Posterior vena cava (tissue), 2 donors: ENCODE results near the gene HOXA5. TPM values are rescaled to one million over a fixed set of nuclear protein-coding genes. Genes with fewer than 3 reads are reported as not detected.

Experiments
- DNase-seq: peaks from one replicate; pipeline ENCODE4 v3.0.0-alpha.2; 2020; ENCODE audit warnings: low spot score
- intact Hi-C, 2 donors: fragments of 100-400 bp; cut with DNase I; formaldehyde crosslinking; loops; one replicate each; pipeline versions ENCODE4 v1.14.1 to v1.14.2; 2022 to 2023
- long read RNA-seq, 2 donors: library from polyadenylated mRNA; unstranded; transcript quantifications; one replicate each; pipeline ENCODE4 v2.0.0, GENCODE V29; 2020 to 2021
- total RNA-seq, 2 donors: library from RNA; stranded (reverse); fragmentation: NEBNext Ultra II Directional; extraction: Animal tissue kit (Norgen Biotek cat#: 25700); gene quantifications; one replicate each; pipeline ENCODE4 v1.2.1, GENCODE V29; 2021
- donor health status: DM: yes; HTN: yes; CAD: no.
- donor health status: DM: yes; HTN: yes; CAD: no.

HOXA5 gene
- total RNA-seq, result 10 to 100 TPM; 11.3 to 17.6 TPM
- long read RNA-seq, donor 1, partial matches to known transcripts, result 1 of 9 reads
- long read RNA-seq, donor 1, other reads (novel, unspliced or antisense), result 3 of 9 reads
- long read RNA-seq, donor 2, transcript HOXA5-201 (2 exons, 1,657 nt), result major isoform, 9 of 9 reads
- long read RNA-seq, donor 2, partial matches to known transcripts, result 0 of 9 reads
- long read RNA-seq, donor 2, other reads (novel, unspliced or antisense), result 0 of 9 reads

DNA sequence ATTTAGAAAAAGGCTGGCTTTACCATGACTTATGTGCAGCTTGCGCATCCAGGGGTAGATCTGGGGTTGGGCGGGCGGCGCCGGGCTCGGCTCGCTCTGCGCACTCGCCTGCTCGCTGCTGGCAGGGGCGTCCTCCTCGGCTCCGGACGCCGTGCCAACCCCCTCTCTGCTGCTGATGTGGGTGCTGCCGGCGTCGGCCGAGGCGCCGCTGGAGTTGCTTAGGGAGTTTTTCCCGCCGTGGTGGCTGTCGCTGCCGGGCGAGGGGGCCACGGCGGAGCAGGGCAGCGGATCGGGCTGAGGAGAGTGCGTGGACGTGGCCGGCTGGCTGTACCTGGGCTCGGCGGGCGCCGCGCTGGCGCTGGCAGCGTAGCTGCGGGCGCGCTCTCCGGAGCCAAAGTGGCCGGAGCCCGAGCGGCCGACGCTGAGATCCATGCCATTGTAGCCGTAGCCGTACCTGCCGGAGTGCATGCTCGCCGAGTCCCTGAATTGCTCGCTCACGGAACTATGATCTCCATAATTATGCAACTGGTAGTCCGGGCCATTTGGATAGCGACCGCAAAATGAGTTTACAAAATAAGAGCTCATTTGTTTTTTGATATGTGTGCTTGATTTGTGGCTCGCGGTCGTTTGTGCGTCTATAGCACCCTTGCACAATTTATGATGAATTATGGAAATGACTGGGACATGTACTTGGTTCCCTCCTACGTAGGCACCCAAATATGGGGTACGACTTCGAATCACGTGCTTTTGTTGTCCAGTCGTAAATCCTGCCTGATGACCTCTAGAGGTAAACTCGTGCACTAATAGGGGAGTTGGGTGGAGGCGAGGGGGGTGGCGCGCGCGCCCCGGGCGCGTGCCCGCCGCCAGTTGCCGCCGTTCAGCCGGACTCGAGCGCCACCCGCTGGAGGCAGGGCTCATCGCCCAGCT, at the start of gene HOXA5:
TSS of gene HOXA5 (minus strand) at position 659 of the 927 bp plus-strand sequence. CDS start at position 585, 74 bp downstream.
- intact Hi-C loops, result no loop called here
- peak; percentile 92 for DNase-seq

GRCh38 chr7:27192546-27193334, 49.3 kb upstream of the HOXA5 start:
- peak; percentile 77 for DNase-seq
- intact Hi-C loops, result loop anchor here in 1 of 2 donors (10.0 kb wide), 1 partner anchor 902 kb away; no protein-coding TSS in a partner anchor

GRCh38 chr7:27191833-27192545, 48.5 kb upstream of the HOXA5 start:
- peak; percentile 78 for DNase-seq
- intact Hi-C loops, result loop anchor here in 1 of 2 donors (10.0 kb wide), 1 partner anchor 903 kb away; no protein-coding TSS in a partner anchor

GRCh38 chr7:27191161-27191731, 47.8 kb upstream of the HOXA5 start:
- intact Hi-C loops, result loop anchor here in 1 of 2 donors (10.0 kb wide), 1 partner anchor 904 kb away; no protein-coding TSS in a partner anchor
- DNase-seq, result peak; percentile 44

DNA sequence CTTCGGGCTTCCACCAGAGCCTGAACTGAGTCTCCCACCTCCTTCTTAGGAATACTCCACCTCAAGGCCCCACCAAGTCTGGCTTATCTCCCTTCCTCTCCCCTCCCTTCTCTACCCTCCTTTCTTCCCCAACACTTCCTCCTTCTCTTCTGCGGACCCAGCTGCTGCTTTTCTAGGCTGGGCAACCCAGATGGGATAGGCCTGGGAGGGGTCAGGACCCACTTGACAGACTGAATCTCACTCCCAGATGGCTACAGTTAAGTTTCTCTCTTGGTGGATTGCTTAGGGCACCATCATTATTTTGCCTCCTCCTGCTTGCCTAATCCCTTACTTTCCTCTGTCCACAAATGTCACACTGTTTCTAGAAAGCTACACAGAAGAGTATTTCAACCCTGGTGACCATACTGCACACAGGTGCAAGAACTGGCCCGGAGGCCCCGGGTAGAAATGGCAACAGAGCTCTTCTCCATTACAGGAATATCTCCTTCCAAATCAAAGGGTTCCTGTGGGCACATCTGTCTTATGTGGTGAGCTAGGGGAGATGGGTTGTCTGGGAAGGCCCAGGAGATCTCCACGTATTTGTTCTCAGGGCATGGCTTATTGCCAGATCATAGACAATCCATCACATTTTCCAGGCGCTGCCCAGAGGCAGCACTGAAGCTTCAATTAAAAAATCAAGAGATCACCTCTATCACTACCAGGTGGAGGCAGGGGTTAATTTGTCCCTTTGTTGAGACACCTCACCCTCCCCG, 46.7 kb upstream of the HOXA5 start:
- intact Hi-C loops, result loop anchor here in 1 of 2 donors (10.0 kb wide), 1 partner anchor 905 kb away; no protein-coding TSS in a partner anchor
- no peak for DNase-seq

GRCh38 chr7:27189295-27189996, 46.0 kb upstream of the HOXA5 start:
- intact Hi-C loops, result no loop called here
- no peak for DNase-seq

DNA sequence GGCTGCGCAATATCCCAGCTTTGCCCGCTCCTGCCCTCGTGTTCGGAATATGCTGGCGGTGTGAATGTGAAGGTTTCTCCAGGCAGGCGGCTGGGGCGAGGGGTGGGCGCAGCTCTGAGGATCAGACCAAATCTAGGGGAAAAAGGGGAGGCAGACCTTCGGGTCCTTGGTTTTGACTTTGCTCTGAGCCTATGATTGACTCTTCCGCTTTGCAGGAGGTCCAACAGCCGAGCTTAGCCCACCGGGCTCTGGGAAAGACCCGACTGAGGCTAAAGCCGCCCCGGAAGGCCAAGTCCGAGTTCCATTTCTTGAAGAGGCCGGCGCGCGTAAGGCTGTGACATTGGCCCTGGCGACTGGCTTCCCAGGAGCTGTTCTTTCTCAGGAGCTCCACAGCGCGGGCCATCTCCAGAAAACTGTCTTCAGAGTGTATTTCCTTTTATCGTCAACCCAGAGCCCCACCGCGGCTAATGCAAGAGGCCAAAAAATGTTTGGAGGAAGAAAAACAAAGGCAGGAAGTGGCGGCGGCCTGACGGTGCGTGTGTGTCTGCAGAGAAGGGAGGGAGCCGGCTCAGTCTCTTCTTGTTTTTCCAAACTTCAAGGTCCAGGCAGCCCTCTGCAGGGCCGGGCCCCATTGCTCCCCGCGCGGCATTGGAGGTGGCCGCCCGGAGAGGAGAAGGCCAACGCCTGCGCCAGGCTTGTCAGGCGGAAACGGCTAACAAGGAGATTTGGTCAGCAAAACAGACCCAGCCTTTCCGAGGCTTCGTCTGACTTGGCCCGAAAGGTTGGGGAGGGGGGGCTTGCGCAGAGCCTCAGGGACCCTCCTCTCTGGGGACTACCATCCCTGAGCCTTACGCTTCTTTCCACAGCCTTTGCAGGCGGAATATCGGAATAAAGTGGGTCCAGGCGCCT, 45.2 kb upstream of the HOXA5 start:
- intact Hi-C loops, result no loop called here
- peak; percentile 85 for DNase-seq

DNA sequence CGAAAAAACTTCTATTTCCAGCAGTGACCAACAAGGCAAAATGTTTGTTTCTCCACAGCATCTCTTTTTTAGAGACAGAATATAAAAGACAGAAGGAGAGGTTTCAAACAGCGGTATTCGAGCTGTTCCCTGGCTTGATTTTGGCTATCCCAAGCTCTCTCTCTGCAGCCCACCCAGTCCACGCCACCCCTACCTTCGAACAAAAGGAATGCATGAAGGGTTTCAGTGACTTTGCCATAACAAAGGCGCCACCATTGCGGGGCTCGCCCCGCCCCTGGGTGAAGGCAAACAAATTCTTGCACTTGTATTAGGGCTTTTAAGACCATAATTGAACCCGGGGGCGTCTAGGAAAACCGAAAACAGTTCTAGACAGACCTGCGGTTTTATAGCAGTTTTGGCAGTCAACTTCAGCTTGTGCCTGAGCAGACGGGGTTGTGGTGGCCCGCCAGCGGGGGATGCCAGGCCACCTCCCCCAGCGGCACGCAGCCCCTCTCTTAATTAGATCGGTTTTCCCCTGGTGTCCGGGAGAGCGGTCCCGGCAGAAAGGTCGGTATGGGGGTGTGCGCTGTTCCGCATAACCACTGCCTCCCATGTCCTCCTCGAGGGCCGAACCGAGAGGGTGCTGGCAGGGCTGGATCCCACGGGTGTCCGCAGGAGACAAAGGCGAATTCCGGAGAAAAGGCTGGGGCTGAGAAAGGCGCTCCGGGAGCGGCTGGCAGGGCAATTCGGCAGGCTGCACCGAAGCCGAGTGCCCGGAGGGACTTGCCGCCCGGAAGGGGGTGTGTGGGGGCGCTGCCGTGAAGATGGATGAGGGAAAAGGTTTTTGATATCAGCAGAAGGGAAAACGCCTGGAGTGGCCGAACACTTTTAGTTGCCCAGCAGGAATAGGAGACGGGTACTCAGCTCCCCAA, 44.2 kb upstream of the HOXA5 start:
- peak; percentile 78 for DNase-seq
- intact Hi-C loops, result no loop called here

DNA sequence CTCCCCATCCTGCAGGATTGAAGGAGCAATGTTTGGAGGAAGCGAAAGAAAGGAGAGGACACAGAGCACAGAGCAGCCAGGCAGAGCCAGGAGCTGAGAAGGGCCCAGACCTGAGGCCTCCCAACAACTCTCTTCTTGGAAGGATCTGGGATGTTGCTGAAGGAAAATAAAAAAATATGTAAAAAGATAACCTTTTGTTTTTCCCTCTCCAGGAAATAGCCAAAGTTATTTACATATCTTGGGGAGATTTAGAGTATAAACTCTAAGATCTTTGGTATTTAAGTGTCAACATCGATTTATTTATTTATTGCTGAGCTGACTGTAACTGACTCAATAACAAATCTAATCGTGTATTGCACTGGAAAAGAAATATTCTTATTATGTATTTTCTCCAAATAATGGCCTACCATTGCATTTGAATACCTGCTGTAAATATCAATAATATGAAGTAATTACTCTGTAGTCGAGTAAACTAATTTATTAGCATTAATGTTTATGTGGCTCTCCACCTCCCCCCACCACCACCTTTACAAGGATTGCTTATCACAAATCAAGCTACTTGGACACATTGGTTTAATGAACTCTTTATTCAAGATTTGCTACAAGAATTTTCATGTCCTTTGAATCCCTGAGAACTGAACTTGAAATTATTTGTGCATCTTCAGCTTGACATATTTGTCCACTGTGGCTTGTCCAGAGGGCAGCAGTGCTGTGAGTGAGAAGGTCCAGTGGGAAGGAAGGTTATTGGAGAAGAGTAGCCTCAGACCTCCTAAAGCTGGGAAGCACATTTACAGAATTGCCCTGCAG, 43.4 kb upstream of the HOXA5 start:
- intact Hi-C loops, result no loop called here
- DNase-seq, result no peak

- intact Hi-C loops, result no loop called here
- DNase-seq, result peak; percentile 47
Observed at GRCh38 chr7:27185854-27186667, 42.6 kb upstream of the HOXA5 start.

DNA sequence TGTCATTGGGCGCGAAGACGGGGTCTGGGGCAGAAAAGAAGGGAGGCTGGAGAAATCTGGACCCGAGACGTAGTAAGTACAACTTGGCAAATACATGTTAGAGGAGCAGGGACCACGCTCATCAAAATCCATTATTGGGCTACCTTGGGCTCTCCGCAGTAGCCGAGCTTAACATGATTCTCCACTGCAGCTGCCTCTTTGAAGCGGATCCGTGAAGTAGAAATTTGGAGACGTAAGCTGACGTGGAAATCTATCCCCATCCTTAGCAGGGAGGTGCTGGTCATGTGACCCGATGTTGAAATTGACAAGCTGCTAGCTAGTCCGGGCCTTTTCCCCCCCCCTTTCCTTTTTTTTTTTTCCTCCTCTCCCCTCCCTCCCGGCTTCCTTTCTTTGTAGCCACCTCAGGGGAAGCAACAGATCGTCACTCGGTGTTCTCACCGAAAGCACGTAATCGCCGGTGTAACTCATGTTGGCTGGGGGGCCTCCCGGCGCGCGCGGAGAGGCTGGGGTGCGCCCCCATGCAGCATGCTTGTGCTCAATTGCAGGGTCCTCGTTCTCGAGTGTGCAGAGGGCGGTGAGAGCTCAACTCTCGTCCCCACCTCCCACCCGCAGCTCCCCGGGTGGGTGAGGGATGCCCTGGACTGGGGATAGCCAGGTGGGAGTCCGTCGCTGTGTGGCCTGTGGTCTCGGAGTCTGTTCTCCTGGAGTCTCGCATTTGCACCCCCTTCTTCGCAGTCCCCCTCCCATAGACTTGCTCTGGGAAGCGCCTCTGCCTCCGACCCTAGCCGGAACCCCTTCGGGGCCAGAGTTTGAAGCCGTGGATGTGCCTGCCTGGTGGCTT, 41.8 kb upstream of the HOXA5 start, which contains the start of gene HOXA11:
TSS of gene HOXA11 (minus strand) at position 220 of the 841 bp plus-strand sequence. CDS start at position 132, 88 bp downstream.
- intact Hi-C loops, result no loop called here
- DNase-seq, result peak; percentile 76

DNA sequence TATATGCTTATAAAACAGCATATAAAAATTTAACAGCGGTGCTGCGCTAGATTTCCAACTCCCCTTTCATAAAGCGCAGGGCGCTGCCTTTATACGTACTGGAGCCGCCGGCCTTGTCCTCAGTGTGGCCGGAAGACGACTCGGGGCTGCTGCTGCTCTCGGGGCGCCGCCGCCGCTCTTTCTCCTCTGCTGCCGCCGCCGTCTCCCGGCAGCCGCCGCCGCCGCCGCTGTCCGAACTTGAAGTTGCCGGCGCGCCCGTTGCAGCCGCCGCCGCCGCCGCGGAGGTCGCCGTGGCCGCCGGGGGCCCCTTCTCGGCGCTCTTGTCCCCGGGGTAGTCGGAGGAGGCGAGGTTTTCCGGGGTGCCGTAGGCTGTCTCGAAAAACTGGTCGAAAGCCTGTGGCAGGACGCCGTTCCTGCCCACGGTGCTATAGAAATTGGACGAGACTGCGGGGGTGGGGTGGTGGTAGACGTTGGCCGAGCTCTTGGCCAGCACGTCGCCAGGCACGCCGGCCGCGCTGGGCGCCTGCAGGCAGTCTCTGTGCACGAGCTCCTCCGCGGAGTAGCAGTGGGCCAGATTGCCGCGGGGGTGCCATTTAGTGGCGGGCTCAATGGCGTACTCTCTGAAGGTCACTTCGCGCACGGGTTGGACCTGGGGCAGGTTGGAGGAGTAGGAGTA, 41.0 kb upstream of the HOXA5 start:
- peak; percentile 83 for DNase-seq
- intact Hi-C loops, result no loop called here
